ENCODE results near the gene HSPBAP1. TPM values are rescaled to one million over a fixed set of nuclear protein-coding genes. Genes with fewer than 3 reads are reported as not detected.

HSPBAP1 gene
- total and polyA plus RNA-seq, 2 of the 13 experiments (the other 11 are each of a cell fraction or from before 2014, with no cell fraction given), result 4.2 to 5.1 TPM

- TF ChIP-seq ZNF574 (CRISPR knock-in tag; IDR thresholded peaks at IDR 0.05) (peak; percentile 59), DNMT1 (CRISPR knock-in tag; IDR thresholded peaks at IDR 0.05) (peak; percentile 12; the same call in 1 of the 2 replicates), KDM5A (IDR thresholded peaks at IDR 0.05; ENCODE audit: borderline replicate concordance, low read length) (peak; percentile 19; the same call in 1 of the 2 replicates), FOXA3 (CRISPR knock-in tag; IDR thresholded peaks at IDR 0.05) (peak; percentile 11), RFXAP (CRISPR knock-in tag; IDR thresholded peaks at IDR 0.05; ENCODE audit: borderline replicate concordance) (peak; percentile 57; the same call in 1 of the 2 replicates), GMEB1 (CRISPR knock-in tag; IDR thresholded peaks at IDR 0.05; ENCODE audit: borderline replicate concordance) (peak; percentile 53; the same call in 1 of the 2 replicates), KLF6 (CRISPR knock-in tag; IDR thresholded peaks at IDR 0.05) (peak; percentile 61), SNAI1 (CRISPR knock-in tag; IDR thresholded peaks at IDR 0.05; ENCODE audit: borderline replicate concordance) (peak; percentile 45; the same call in 1 of the 2 replicates), IKZF1 (IDR thresholded peaks at IDR 0.05) (no peak), SUZ12 (IDR thresholded peaks at IDR 0.05; ENCODE audit: low read depth, low read length) (no peak), ZNF691 (CRISPR knock-in tag; IDR thresholded peaks at IDR 0.05; ENCODE audit: borderline replicate concordance, low read depth) (peak; percentile 59; the same call in 1 of the 2 replicates), ZNF713 (CRISPR knock-in tag; IDR thresholded peaks at IDR 0.05) (no peak), ZNF773 (CRISPR knock-in tag; IDR thresholded peaks at IDR 0.05; ENCODE audit: borderline replicate concordance) (peak; percentile 80; the same call in 1 of the 2 replicates), ZNF530 (CRISPR knock-in tag; IDR thresholded peaks at IDR 0.05; ENCODE audit: low read depth) (no peak), XBP1 (CRISPR knock-in tag; IDR thresholded peaks at IDR 0.05) (no peak), ZNF235 (CRISPR knock-in tag; IDR thresholded peaks at IDR 0.05; ENCODE audit: borderline replicate concordance) (peak; percentile 56; the same call in 1 of the 2 replicates), ZFP36L2 (CRISPR knock-in tag; IDR thresholded peaks at IDR 0.05) (no peak), ZSCAN25 (CRISPR knock-in tag; IDR thresholded peaks at IDR 0.05) (peak; percentile 30), ZNF850 (CRISPR knock-in tag; conservative IDR thresholded peaks at IDR 0.05) (no peak), SOX6 (IDR thresholded peaks at IDR 0.05) (no peak), SOX6 (CRISPR knock-in tag; IDR thresholded peaks at IDR 0.05) (peak; percentile 22; the same call in 1 of the 2 replicates), MAZ (IDR thresholded peaks at IDR 0.05; ENCODE audit: borderline replicate concordance, low read depth, low read length) (peak; percentile 25; the same call in 1 of the 2 replicates), MAZ (CRISPR knock-in tag; IDR thresholded peaks at IDR 0.05; ENCODE audit: low read depth) (peak; percentile 60; the same call in 1 of the 2 replicates), PHF20 (CRISPR knock-in tag; IDR thresholded peaks at IDR 0.05) (0 out of 2 replicates have a peak, but pooled peaks have one; percentile 33), ZNF232 (CRISPR knock-in tag; IDR thresholded peaks at IDR 0.05; ENCODE audit: borderline replicate concordance) (peak; percentile 85), ISX (CRISPR knock-in tag; conservative IDR thresholded peaks at IDR 0.05) (0 out of 2 replicates have a peak, but pooled peaks have one; percentile 51)
Measured at GRCh38 chr3:122794779-122795673, 1.4 kb upstream of the HSPBAP1 start, which contains the start of gene SLC49A4 (continued).

Measured in HepG2 (cell line).